Trophoblast cell (in vitro differentiated cells and primary cell): ENCODE results near the gene MYADML2.
"Not testable (repeated sequence)": the region's sequence is repeated elsewhere in the genome, so short reads cannot be mapped to it uniquely, and the experiment has no call there.

Experiments
- DNase-seq, 2 donors: peaks; one replicate each; pipeline ENCODE4 v3.0.0-alpha.2; 2016
- H2AFZ ChIP-seq: 2 replicates; pipeline ENCODE4 v1.6.1; 2013; ENCODE audit warnings: low read length, moderate library complexity, mild to moderate bottlenecking; ENCODE audit not compliant: insufficient read depth, poor library complexity
- H2AK5ac ChIP-seq: 2 replicates; pipeline ENCODE4 v1.6.1; 2013; ENCODE audit warnings: mild to moderate bottlenecking, low read length
- H2BK120ac ChIP-seq: 2 replicates; pipeline ENCODE4 v1.6.1; 2013; ENCODE audit warnings: low read length, mild to moderate bottlenecking, moderate library complexity; ENCODE audit not compliant: insufficient read depth, poor library complexity
- H2BK12ac ChIP-seq: 2 replicates; pipeline ENCODE4 v1.6.1; 2013; ENCODE audit warnings: mild to moderate bottlenecking, low read length, moderate library complexity
- H2BK5ac ChIP-seq: 2 replicates; pipeline ENCODE4 v1.6.1; 2013; ENCODE audit warnings: low read length, low read depth, moderate library complexity, mild to moderate bottlenecking; ENCODE audit not compliant: poor library complexity
- H3K14ac ChIP-seq: 2 replicates; pipeline ENCODE4 v1.6.1; 2013; ENCODE audit warnings: mild to moderate bottlenecking, low read length
- H3K18ac ChIP-seq: 2 replicates; pipeline ENCODE4 v1.6.1; 2013; ENCODE audit warnings: mild to moderate bottlenecking, low read length
- H3K23ac ChIP-seq: 2 replicates; pipeline ENCODE4 v1.6.1; 2013; ENCODE audit warnings: low read length
- H3K27ac ChIP-seq: 2 replicates; pipeline ENCODE4 v1.5.1; 2013; ENCODE audit warnings: low read depth, mild to moderate bottlenecking, inconsistent platforms, low read length, moderate library complexity
- H3K27me3 ChIP-seq: 2 replicates; pipeline ENCODE4 v1.6.1; 2013; ENCODE audit warnings: inconsistent platforms, mild to moderate bottlenecking, low read length, moderate library complexity; ENCODE audit not compliant: insufficient read depth
- H3K36me3 ChIP-seq, 2 experiments: 1 replicate in 1 of 2; 2 replicates in 1 of 2; pipeline ENCODE4 v1.6.1; 2013; ENCODE audit warnings: low read length in 2 of 2, mild to moderate bottlenecking in 2 of 2, moderate library complexity in 1 of 2; ENCODE audit not compliant: insufficient read depth in 2 of 2, control insufficient read depth in 1 of 2
- H3K4ac ChIP-seq: 2 replicates; pipeline ENCODE4 v1.6.1; 2013; ENCODE audit warnings: low read depth, mild to moderate bottlenecking, low read length, moderate library complexity
- H3K4me1 ChIP-seq, 2 experiments: 1 replicate in 1 of 2; 2 replicates in 1 of 2; pipeline ENCODE4 v1.6.1; 2013; ENCODE audit warnings: low read length in 2 of 2, mild to moderate bottlenecking in 2 of 2, moderate library complexity in 1 of 2; ENCODE audit not compliant: insufficient read depth in 2 of 2, control insufficient read depth in 1 of 2
- H3K4me2 ChIP-seq: 2 replicates; pipeline ENCODE4 v1.6.1; 2013; ENCODE audit warnings: inconsistent platforms, mild to moderate bottlenecking, low read length, moderate library complexity
- H3K4me3 ChIP-seq: 2 replicates; pipeline ENCODE4 v1.5.1; 2013; ENCODE audit warnings: mild to moderate bottlenecking, low read depth, low read length, inconsistent platforms
- H3K79me1 ChIP-seq: one replicate; pipeline ENCODE4 v1.6.1; 2013; ENCODE audit warnings: low read length
- H3K79me2 ChIP-seq: 2 replicates; pipeline ENCODE4 v1.6.1; 2013; ENCODE audit warnings: low read length, mild to moderate bottlenecking; ENCODE audit not compliant: control insufficient read depth, insufficient read depth, poor library complexity
- H3K9ac ChIP-seq: 2 replicates; pipeline ENCODE4 v1.6.1; 2013; ENCODE audit warnings: mild to moderate bottlenecking, low read length
- H3K9me3 ChIP-seq: 2 replicates; pipeline ENCODE4 v1.6.1; 2013; ENCODE audit warnings: low read depth, mild to moderate bottlenecking, control low read depth, inconsistent platforms, low read length; ENCODE audit not compliant: insufficient read depth
- H4K12ac ChIP-seq: 2 replicates; pipeline ENCODE4 v1.6.1; 2013; ENCODE audit warnings: low read depth, mild to moderate bottlenecking, low read length, moderate library complexity
- H4K8ac ChIP-seq: 2 replicates; pipeline ENCODE4 v1.6.1; 2013; ENCODE audit warnings: low read depth, mild to moderate bottlenecking, low read length, moderate library complexity
- H4K91ac ChIP-seq: one replicate; pipeline ENCODE4 v1.6.1; 2013; ENCODE audit warnings: low read depth, mild to moderate bottlenecking, low read length, moderate library complexity
- WGBS: extraction: QIAGEN DNeasy Blood & Tissue Kit; methylation state at CpG from one replicate; pipeline ENCODE4 v1.1.7; 2013; ENCODE audit warnings: missing lambda C conversion rate; ENCODE audit not compliant: insufficient read length, insufficient coverage; ENCODE audit errors: extremely low coverage; 5-methylcytosine and 5-hydroxymethylcytosine counted together

MYADML2 gene

DNA sequence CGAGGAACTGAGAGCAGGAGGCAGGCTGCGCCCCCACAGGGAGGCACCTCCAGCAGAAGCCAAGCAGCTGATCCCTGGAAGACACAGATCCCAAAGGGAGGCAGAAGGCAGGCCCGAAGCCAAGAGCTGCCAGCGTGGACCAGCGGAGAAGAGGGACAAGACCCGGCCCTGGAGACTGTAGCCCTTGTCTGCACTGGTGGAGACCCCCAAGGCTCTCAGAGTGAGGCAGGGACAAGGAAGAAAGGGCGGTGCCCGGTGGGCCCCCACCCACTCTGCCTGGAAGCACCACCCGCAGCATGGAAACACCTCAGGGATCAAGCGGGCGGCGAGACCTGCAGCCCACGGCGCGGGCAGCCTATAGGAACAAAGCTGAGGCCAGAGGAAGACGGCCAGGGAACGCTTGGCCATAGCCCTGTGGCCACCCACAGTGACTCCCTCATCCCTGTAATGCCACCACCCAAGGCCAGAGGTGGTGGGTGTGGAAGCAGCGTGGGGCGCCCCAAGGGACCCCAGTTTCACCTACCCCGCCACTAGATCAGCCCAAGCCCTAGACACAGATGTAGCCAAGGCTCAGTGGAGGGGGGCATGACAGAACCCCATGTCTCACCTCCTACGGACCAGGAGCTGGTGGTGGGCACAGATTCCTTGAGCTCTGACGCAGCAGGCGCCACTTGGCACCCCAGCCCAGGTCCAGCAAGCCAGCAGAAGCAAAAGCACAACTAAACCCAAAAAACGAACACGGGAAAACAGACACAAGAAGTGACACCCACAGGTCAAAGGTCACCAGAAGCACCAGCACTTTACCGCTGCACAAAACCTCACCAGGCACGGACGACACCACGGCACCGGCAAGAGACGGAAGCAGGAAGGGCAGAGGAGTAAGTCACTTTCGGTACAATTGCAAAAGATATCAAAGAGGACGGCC is 26.2 kb downstream of the MYADML2 start:
- Histone ChIP-seq H3K4me3 (no peak overlapping the region), H3K4me1 (peaks cover 31% of the 10 kb centered on the region in 2 experiments), H2AK5ac (no peak overlapping the region), H3K27ac (no peak overlapping the region), H3K79me2 (peaks cover 34% of the 10 kb centered on the region), H3K23ac (no peak overlapping the region), H2BK12ac (no peak overlapping the region), H3K18ac (no peak overlapping the region), H3K4me2 (no peak overlapping the region), H4K91ac (no peak overlapping the region), H3K14ac (no peak overlapping the region), H3K79me1 (peaks cover 17% of the 10 kb centered on the region), H2BK5ac (no peak overlapping the region), H3K4ac (peak overlapping the region; percentile 25), H3K27me3 (no peaks in the 10 kb centered on the region), H3K9ac (no peak overlapping the region), H2BK120ac (no peak overlapping the region), H3K9me3 (peaks cover 2% of the 10 kb centered on the region), H3K36me3 (peaks cover 37 to 41% of the 10 kb centered on the region in 2 experiments), H4K8ac (no peak overlapping the region), H2AFZ (no peak overlapping the region), H4K12ac (no peak overlapping the region)
- no peak for DNase-seq
- no CpG with 5 or more reads among the region's 33 CpGs for WGBS

- H3K4me1 ChIP-seq, result peaks cover 16% of the 10 kb centered on the region in 2 experiments
- H3K23ac ChIP-seq, result no peak overlapping the region
- no peak overlapping the region for H3K14ac ChIP-seq
- peaks cover 56 to 60% of the 10 kb centered on the region in 2 experiments for H3K36me3 ChIP-seq
- H3K4me3 ChIP-seq, result no peak overlapping the region
- H3K79me2 ChIP-seq, result peaks cover 19% of the 10 kb centered on the region
- no peak overlapping the region for H3K4me2 ChIP-seq
- no peak overlapping the region for H4K91ac ChIP-seq
- no peak overlapping the region for H4K8ac ChIP-seq
- no CpG with 5 or more reads among the region's 15 CpGs for WGBS
- no peak overlapping the region for H2BK12ac ChIP-seq
- no peak overlapping the region for H2AFZ ChIP-seq
- H2BK120ac ChIP-seq, result no peak overlapping the region
- H3K27me3 ChIP-seq, result no peaks in the 10 kb centered on the region
- H4K12ac ChIP-seq, result no peak overlapping the region
- no peak overlapping the region for H2AK5ac ChIP-seq
- no peak overlapping the region for H3K4ac ChIP-seq
- H3K9me3 ChIP-seq, result peaks cover 2% of the 10 kb centered on the region
- H3K79me1 ChIP-seq, result peaks cover 16% of the 10 kb centered on the region
- no peak overlapping the region for H3K9ac ChIP-seq
- H3K18ac ChIP-seq, result no peak overlapping the region
- no peak overlapping the region for H2BK5ac ChIP-seq
- no peak for DNase-seq
- H3K27ac ChIP-seq, result no peak overlapping the region
These were observed 28.0 kb downstream of the MYADML2 start for GRCh38 chr17:81918832-81919545.

GRCh38 chr17:81918333-81918669 is 28.7 kb downstream of the MYADML2 start:
- H3K27me3 ChIP-seq, H3K4me3 ChIP-seq, H2BK5ac ChIP-seq, H3K9me3 ChIP-seq, H2BK120ac ChIP-seq, H4K91ac ChIP-seq, H3K27ac ChIP-seq, H3K4ac ChIP-seq, H3K79me1 ChIP-seq, H3K18ac ChIP-seq, H3K14ac ChIP-seq, H3K23ac ChIP-seq, H2BK12ac ChIP-seq, DNase-seq, H3K9ac ChIP-seq, H4K12ac ChIP-seq, H2AK5ac ChIP-seq, H4K8ac ChIP-seq, H2AFZ ChIP-seq: not testable (repeated sequence)
- Histone ChIP-seq H3K79me2 (peaks cover 15% of the 10 kb centered on the region), H3K4me2 (peak overlapping the region; percentile 50), H3K36me3 (peaks cover 62 to 67% of the 10 kb centered on the region in 2 experiments), H3K4me1 (peaks cover 10% of the 10 kb centered on the region in 2 experiments)
- no CpG with 5 or more reads among the region's 9 CpGs for WGBS

DNA sequence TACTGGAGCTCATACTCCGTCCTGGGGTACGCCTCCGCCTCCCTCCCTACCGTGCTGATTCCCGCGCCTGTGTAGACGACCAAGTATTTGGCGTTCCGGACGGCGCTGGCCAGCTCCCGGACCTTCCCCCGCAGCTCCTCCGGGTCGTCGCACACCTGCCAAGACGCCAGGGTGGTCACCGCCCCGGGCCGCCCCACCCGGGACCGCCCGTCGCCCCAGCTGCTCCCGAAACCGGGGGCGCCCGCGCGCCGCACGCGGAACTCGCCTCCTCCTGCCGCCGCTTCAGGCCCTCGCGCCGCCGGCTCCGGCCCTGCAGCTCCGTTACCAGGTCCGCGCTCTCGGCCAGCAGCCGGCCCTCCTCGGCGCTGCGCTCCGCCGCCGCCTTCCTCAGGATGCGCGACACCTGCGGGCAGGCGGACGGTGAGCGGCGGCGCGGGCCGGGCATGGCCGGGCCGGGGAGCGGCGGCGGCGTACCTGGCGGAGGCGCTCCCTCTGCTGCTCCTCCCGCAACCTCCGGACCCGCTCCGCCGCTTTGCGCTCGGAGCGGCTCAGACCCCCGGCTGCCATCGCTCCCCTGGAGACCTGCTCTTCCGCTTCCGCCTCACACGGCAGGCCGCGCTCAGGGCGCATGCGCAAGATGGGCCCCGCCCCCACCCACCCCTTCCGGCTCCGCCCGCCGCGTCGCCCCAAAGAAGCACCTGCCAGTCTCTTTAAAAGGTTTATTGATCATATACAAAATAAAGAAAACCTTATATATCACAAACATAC is 29.3 kb downstream of the MYADML2 start, which contains the start of gene SIRT7:
SIRT7 (minus strand) TSS at position 612 of the 768 bp plus-strand sequence; CDS start at position 567, 45 bp downstream.
- DNase-seq, result peak; percentile 58 to 83
- Histone ChIP-seq H4K8ac (peak within 1 kb of the TSS; percentile 81), H2BK12ac (no peak within 1 kb of the TSS), H3K4me3 (peak within 1 kb of the TSS; percentile 97), H3K36me3 (peaks cover 63 to 68% of the 10 kb centered on the region in 2 experiments), H3K4me1 (peaks cover 7 to 8% of the 10 kb centered on the region in 2 experiments), H3K27me3 (no peaks in the 10 kb centered on the region), H3K14ac (peak within 1 kb of the TSS; percentile 62), H3K79me1 (peaks cover 7% of the 10 kb centered on the region), H3K27ac (peak within 1 kb of the TSS; percentile 14), H2BK5ac (peak within 1 kb of the TSS; percentile 49), H2AFZ (peak within 1 kb of the TSS; percentile 46), H4K91ac (peak within 1 kb of the TSS; percentile 72), H2AK5ac (peak within 1 kb of the TSS; percentile 56), H3K23ac (no peak within 1 kb of the TSS), H3K9me3 (peaks cover 2% of the 10 kb centered on the region), H3K4me2 (peak within 1 kb of the TSS; percentile 95), H3K79me2 (peaks cover 12% of the 10 kb centered on the region), H3K9ac (peak within 1 kb of the TSS; percentile 81), H2BK120ac (peak within 1 kb of the TSS; percentile 58), H3K4ac (peak within 1 kb of the TSS; percentile 80), H3K18ac (peak within 1 kb of the TSS; percentile 47), H4K12ac (peak within 1 kb of the TSS; percentile 48)
- no CpG with 5 or more reads among the region's 94 CpGs for WGBS
